Osteoblast (primary cell): Measurements from ENCODE around the gene UTP4. TPM values are rescaled to one million over a fixed set of nuclear protein-coding genes. Genes with fewer than 3 reads are reported as not detected.
A peak's percentile ranks its signal among the peaks of the same experiment; 100 is the strongest.
"Not testable (repeated sequence)": the region's sequence is repeated elsewhere in the genome, so short reads cannot be mapped to it uniquely, and the experiment has no call there.

Experiments used
- DNase-seq: peaks from one replicate; pipeline ENCODE4 v3.0.0; 2011; ENCODE audit warnings: low spot score, mixed read lengths; ENCODE audit not compliant: insufficient read length; ENCODE audit errors: missing footprints
- H2AFZ ChIP-seq: 2 replicates; pipeline ENCODE4 v1.6.0; 2011; ENCODE audit warnings: mild to moderate bottlenecking, low read length
- H3K27ac ChIP-seq: 2 replicates; pipeline ENCODE4 v1.5.1; 2011; ENCODE audit warnings: mild to moderate bottlenecking, low read depth, low read length, moderate library complexity
- H3K27me3 ChIP-seq: 2 replicates; pipeline ENCODE4 v1.6.0; 2012; ENCODE audit warnings: mild to moderate bottlenecking, control low read depth, inconsistent platforms, low read length, moderate library complexity; ENCODE audit not compliant: insufficient read depth
- H3K36me3 ChIP-seq: 2 replicates; pipeline ENCODE4 v1.5.1; 2011; ENCODE audit warnings: mild to moderate bottlenecking, low read length, control low read depth, moderate library complexity; ENCODE audit not compliant: insufficient read depth
- H3K4me1 ChIP-seq: 2 replicates; pipeline ENCODE4 v1.5.1; 2011; ENCODE audit warnings: mild to moderate bottlenecking, low read length, control low read depth, moderate library complexity; ENCODE audit not compliant: insufficient read depth
- H3K4me2 ChIP-seq: 2 replicates; pipeline ENCODE4 v1.6.0; 2011; ENCODE audit warnings: mild to moderate bottlenecking, low read length; ENCODE audit not compliant: insufficient read depth
- H3K4me3 ChIP-seq: fragments of 200-600 bp; sonication (generic); 3 replicates; pipeline ENCODE4 v1.5.1; 2012; ENCODE audit warnings: mild to moderate bottlenecking, low read length, inconsistent platforms; ENCODE audit not compliant: insufficient read depth
- H3K79me2 ChIP-seq: 2 replicates; pipeline ENCODE4 v1.6.0; 2012; ENCODE audit warnings: mild to moderate bottlenecking, low read length, control low read depth, inconsistent platforms; ENCODE audit not compliant: insufficient read depth
- H3K9me3 ChIP-seq: 2 replicates; pipeline ENCODE4 v1.5.1; 2011; ENCODE audit warnings: low read depth, low read length, control low read depth
- H4K20me1 ChIP-seq: 2 replicates; pipeline ENCODE4 v1.6.0; 2012; ENCODE audit warnings: mild to moderate bottlenecking, low read length, control low read depth; ENCODE audit not compliant: insufficient read depth
- total RNA-seq: library from RNA; depleted of rRNA; stranded (reverse); fragments of >200 nt; gene quantifications from 2 replicates; pipeline ENCODE4 v1.2.3, GENCODE V29; 2012
- TF ChIP-seq, protein P1 (sequence below): IDR thresholded peaks from 2 replicates; pipeline ENCODE4 v1.5.1; 2011; ENCODE audit warnings: mild to moderate bottlenecking, low read depth, low read length, moderate library complexity; ENCODE audit errors: extremely low read depth

The UTP4 gene
- total RNA-seq, 1 donor = 17.4 TPM

DNA sequence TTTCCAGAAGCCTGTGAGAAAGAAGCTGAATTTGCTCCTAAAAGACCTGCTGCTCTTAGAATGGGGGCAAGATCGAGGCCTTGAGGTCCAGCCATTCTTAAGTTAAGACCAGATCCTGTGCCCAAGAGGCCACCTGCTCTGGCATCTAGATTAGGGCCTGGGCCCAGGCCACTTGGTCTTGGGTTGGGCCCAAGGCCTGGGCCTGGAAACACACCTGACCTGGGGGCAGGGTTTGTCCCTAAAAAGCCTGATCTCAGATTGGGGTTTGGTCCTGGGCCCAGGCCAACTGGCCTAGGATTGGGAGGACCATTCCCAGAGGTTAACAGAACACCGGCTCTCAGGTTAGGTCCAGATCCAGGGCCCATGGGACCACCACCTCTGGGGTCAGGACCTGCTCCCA lies 12.9 kb upstream of the UTP4 start:
- no peak overlapping the region for H3K4me3 ChIP-seq
- H3K36me3 ChIP-seq = peaks cover 65% of the 10 kb centered on the region
- no peaks in the 10 kb centered on the region for H3K4me1 ChIP-seq
- H3K79me2 ChIP-seq = peaks cover 26% of the 10 kb centered on the region
- H4K20me1 ChIP-seq = peaks cover 37% of the 10 kb centered on the region
- TF ChIP-seq, protein P1, sequence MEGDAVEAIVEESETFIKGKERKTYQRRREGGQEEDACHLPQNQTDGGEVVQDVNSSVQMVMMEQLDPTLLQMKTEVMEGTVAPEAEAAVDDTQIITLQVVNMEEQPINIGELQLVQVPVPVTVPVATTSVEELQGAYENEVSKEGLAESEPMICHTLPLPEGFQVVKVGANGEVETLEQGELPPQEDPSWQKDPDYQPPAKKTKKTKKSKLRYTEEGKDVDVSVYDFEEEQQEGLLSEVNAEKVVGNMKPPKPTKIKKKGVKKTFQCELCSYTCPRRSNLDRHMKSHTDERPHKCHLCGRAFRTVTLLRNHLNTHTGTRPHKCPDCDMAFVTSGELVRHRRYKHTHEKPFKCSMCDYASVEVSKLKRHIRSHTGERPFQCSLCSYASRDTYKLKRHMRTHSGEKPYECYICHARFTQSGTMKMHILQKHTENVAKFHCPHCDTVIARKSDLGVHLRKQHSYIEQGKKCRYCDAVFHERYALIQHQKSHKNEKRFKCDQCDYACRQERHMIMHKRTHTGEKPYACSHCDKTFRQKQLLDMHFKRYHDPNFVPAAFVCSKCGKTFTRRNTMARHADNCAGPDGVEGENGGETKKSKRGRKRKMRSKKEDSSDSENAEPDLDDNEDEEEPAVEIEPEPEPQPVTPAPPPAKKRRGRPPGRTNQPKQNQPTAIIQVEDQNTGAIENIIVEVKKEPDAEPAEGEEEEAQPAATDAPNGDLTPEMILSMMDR = no peak
- H3K27me3 ChIP-seq = no peaks in the 10 kb centered on the region
- DNase-seq = no peak
- H3K4me2 ChIP-seq = no peak overlapping the region
- no peak overlapping the region for H3K27ac ChIP-seq
- H3K9me3 ChIP-seq = no peaks in the 10 kb centered on the region
- no peak overlapping the region for H2AFZ ChIP-seq

DNA sequence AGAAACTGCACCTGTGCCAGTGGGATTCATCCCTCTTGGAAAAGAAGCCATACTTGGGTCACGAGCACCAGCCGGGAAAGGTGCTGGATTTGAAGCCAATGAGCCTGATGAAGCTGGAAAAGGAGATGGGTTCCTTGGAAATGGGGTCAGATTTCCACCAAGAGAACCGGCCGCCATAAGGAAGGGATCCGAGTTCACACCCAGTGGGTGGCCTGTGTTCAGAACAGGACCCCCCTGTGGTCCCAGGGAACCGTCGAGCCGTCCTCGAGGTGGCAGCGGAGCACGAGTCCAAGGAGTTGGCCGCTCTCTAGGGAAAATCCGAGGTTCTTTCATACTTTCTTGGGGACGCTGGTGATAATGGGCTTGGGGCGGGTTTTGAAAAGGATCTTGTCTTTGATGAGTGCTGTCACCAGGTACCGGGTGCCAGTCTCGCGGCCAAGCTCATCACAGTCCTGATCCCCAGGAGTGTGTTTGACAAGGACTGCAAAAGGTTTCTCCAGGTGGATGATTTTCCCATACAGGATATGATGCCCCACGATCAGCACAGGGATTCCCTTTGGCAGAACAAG lies 12.3 kb upstream of the UTP4 start:
- no peak overlapping the region for H3K4me3 ChIP-seq
- no peak overlapping the region for H2AFZ ChIP-seq
- no peak for DNase-seq
- TF ChIP-seq, protein P1 = no peak
- peaks cover 34% of the 10 kb centered on the region for H4K20me1 ChIP-seq
- peaks cover 31% of the 10 kb centered on the region for H3K79me2 ChIP-seq
- H3K27me3 ChIP-seq = no peaks in the 10 kb centered on the region
- no peak overlapping the region for H3K27ac ChIP-seq
- no peak overlapping the region for H3K4me2 ChIP-seq
- peaks cover 59% of the 10 kb centered on the region for H3K36me3 ChIP-seq
- H3K4me1 ChIP-seq = no peaks in the 10 kb centered on the region
- no peaks in the 10 kb centered on the region for H3K9me3 ChIP-seq

DNA sequence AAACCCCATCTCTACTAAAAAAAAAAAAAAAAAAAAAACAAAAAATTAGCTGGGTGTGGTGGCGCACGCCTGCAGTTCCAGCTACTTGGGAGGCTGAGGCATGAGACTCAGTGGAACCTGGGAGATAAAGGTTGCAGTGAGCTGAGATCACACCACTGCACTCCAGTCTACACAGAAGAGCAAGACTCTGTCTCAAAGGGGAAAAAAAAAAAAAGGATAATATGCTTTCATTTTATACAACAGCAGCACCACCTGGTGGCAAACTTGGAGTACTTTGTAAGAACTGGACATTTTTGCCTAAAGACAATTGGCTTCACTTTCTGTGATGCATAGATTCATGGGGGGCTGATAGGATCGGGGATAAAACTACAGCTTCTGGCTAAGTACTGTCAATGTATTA lies 8.5 kb upstream of the UTP4 start:
- no peaks in the 10 kb centered on the region for H3K27me3 ChIP-seq
- H3K4me2 ChIP-seq = no peak overlapping the region
- no peaks in the 10 kb centered on the region for H3K4me1 ChIP-seq
- peak; percentile 91 for DNase-seq
- no peaks in the 10 kb centered on the region for H3K9me3 ChIP-seq
- H3K79me2 ChIP-seq = peaks cover 59% of the 10 kb centered on the region
- H4K20me1 ChIP-seq = peaks cover 32% of the 10 kb centered on the region
- no peak overlapping the region for H2AFZ ChIP-seq
- no peak overlapping the region for H3K27ac ChIP-seq
- no peak overlapping the region for H3K4me3 ChIP-seq
- TF ChIP-seq, protein P1 = peak; percentile 68
- peaks cover 28% of the 10 kb centered on the region for H3K36me3 ChIP-seq

DNA sequence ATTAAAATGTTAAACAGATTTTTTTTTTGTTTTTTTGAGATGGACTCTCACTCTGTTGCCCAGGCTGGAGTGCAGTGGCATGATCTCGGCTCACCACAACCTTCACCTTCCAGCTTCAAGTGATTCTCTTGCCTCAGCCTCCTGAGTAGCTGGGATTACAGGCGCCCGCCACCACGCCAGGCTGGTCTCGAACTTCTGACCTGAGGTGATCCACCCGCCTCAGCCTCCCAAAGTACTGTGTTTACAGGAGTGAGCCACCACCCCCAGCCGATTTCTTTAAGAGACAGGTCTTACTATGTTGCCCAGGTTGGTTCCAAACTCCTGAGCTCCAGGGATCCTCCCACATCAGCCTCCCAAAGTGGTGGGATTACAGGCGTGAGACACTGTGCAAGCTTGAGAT lies 8.0 kb upstream of the UTP4 start:
- not testable (repeated sequence) for H3K4me1 ChIP-seq, H3K9me3 ChIP-seq, H3K27me3 ChIP-seq, H3K4me2 ChIP-seq, H2AFZ ChIP-seq, DNase-seq, H3K4me3 ChIP-seq, H3K27ac ChIP-seq
- peaks cover 27% of the 10 kb centered on the region for H4K20me1 ChIP-seq
- peaks cover 23% of the 10 kb centered on the region for H3K36me3 ChIP-seq
- peaks cover 62% of the 10 kb centered on the region for H3K79me2 ChIP-seq

DNA sequence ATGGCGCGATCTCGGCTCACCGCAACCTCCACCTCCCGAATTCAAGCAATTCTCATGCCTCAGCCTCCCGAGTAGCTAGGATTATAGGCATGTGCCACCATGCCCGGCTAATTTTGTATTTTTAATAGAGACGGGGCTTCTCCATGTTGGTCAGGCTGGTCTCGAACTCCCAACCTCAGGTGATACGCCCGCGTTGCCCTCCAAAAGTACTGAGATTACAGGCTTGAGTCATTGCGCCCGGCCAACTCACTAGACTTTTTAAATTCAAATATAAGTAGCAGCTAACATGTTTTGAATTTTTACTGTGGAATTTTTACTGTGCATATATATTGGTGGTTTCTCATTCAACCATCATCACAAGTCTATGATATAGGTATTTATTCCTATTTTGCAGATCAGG lies 7.5 kb upstream of the UTP4 start:
- H4K20me1 ChIP-seq = peaks cover 26% of the 10 kb centered on the region
- H3K79me2 ChIP-seq = peaks cover 68% of the 10 kb centered on the region
- not testable (repeated sequence) for H3K9me3 ChIP-seq, H3K4me3 ChIP-seq, H3K4me2 ChIP-seq, DNase-seq, H3K27ac ChIP-seq, H2AFZ ChIP-seq, H3K27me3 ChIP-seq, H3K4me1 ChIP-seq
- H3K36me3 ChIP-seq = peaks cover 17% of the 10 kb centered on the region
